Glutamatergic neuron (in vitro differentiated cells): ENCODE results near the gene DECR2. TPM values are rescaled to one million over a fixed set of nuclear protein-coding genes. Genes with fewer than 3 reads are reported as not detected.
A peak's percentile ranks its signal among the peaks of the same experiment; 100 is the strongest.

ENCODE experiments used
- DNase-seq: peaks from one replicate; pipeline ENCODE4 v3.0.0; 2022
- H3K27ac Mint-ChIP-seq: one replicate; pipeline ENCODE4 v1.8.0; 2020; ENCODE audit warnings: mild to moderate bottlenecking, mixed read lengths, inconsistent platforms; ENCODE audit not compliant: unreplicated experiment
- H3K27me3 Mint-ChIP-seq: one replicate; pipeline ENCODE4 v1.8.0; 2020; ENCODE audit warnings: mild to moderate bottlenecking, moderate library complexity, mixed read lengths, inconsistent platforms; ENCODE audit not compliant: unreplicated experiment
- H3K36me3 Mint-ChIP-seq: one replicate; pipeline ENCODE4 v1.8.0; 2020; ENCODE audit warnings: mild to moderate bottlenecking, mixed read lengths, inconsistent platforms; ENCODE audit not compliant: unreplicated experiment
- H3K4me1 Mint-ChIP-seq: one replicate; pipeline ENCODE4 v1.8.0; 2020; ENCODE audit warnings: mild to moderate bottlenecking, low read depth, mixed read lengths, inconsistent platforms; ENCODE audit not compliant: unreplicated experiment
- H3K4me3 Mint-ChIP-seq: one replicate; pipeline ENCODE4 v1.8.0; 2020; ENCODE audit warnings: mild to moderate bottlenecking, mixed read lengths, inconsistent platforms; ENCODE audit not compliant: unreplicated experiment
- H3K9me3 Mint-ChIP-seq: one replicate; pipeline ENCODE4 v1.8.0; 2020; ENCODE audit warnings: mild to moderate bottlenecking, moderate library complexity, mixed read lengths, inconsistent platforms; ENCODE audit not compliant: unreplicated experiment
- total RNA-seq: library from RNA; stranded (reverse); fragmentation: NEBNext Ultra II Directional; extraction: Animal tissue kit (Norgen Biotek cat#: 25700); gene quantifications from one replicate; pipeline ENCODE4 v1.2.1, GENCODE V29; 2021; ENCODE audit not compliant: unreplicated experiment
- TF ChIP-seq, protein P1 (sequence below): fragments of 200-600 bp; sonication (generic); IDR thresholded peaks from one replicate; pipeline ENCODE4 v1.5.0; 2021; ENCODE audit not compliant: partially characterized antibody, unreplicated experiment

The DECR2 gene
- total RNA-seq, 1 donor from 2014 or later: 26.2 TPM

DNA sequence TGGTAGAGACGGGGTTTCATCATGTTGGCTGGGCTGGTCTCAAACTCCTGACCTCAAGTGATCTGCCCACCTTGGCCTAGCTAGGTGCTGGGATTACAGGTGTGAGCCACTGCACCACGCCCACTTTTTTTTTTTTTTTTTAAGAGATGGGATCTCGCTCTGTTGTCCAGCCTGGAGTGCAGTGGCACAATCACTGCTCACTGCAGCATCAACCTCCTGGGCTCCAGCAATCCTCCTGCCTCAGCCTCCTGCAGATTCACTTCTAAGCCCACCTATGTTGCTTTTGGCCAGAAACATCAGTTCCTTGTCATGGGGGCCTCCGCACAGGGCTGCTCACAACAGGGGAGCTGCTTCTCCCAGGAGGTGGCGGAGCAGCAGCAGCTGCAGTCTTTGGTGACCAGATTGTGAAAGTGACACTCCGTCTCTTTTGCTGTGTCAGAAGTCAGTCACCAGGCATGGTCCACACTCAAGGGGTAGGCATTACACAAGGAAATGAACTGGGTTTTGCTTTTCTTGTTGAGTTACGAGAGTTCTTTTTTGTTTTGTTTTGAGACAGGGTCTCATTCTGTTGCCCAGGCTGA, 9.1 kb upstream of the DECR2 start:
- TF ChIP-seq, protein P1, sequence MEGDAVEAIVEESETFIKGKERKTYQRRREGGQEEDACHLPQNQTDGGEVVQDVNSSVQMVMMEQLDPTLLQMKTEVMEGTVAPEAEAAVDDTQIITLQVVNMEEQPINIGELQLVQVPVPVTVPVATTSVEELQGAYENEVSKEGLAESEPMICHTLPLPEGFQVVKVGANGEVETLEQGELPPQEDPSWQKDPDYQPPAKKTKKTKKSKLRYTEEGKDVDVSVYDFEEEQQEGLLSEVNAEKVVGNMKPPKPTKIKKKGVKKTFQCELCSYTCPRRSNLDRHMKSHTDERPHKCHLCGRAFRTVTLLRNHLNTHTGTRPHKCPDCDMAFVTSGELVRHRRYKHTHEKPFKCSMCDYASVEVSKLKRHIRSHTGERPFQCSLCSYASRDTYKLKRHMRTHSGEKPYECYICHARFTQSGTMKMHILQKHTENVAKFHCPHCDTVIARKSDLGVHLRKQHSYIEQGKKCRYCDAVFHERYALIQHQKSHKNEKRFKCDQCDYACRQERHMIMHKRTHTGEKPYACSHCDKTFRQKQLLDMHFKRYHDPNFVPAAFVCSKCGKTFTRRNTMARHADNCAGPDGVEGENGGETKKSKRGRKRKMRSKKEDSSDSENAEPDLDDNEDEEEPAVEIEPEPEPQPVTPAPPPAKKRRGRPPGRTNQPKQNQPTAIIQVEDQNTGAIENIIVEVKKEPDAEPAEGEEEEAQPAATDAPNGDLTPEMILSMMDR: no peak
- H3K36me3 Mint-ChIP-seq: no peaks in the 10 kb centered on the region
- no peak overlapping the region for H3K27ac Mint-ChIP-seq
- H3K4me3 Mint-ChIP-seq: no peak overlapping the region
- DNase-seq: no peak
- peaks cover 3% of the 10 kb centered on the region for H3K27me3 Mint-ChIP-seq
- H3K4me1 Mint-ChIP-seq: peaks cover 10% of the 10 kb centered on the region
- H3K9me3 Mint-ChIP-seq: peaks cover 2% of the 10 kb centered on the region

DNA sequence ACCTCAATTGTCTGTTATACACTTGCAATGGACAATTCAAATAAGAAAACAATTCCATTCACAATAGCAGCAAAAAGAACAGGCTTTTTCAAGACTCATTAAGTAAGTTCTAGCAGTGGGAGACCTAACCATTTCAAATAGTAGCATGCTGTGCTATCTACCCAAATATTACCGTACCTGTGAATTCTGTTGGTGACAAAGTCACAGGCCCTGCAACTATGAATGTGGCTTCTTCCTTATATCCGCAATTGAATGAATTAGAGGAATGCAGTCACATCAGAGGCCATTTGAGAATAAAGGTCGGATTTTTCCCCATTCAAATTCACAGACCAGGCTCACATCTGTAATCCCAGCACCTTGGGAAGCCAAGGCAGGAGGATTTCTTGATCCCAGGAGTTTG, 5.5 kb upstream of the DECR2 start:
- DNase-seq: no peak

DNA sequence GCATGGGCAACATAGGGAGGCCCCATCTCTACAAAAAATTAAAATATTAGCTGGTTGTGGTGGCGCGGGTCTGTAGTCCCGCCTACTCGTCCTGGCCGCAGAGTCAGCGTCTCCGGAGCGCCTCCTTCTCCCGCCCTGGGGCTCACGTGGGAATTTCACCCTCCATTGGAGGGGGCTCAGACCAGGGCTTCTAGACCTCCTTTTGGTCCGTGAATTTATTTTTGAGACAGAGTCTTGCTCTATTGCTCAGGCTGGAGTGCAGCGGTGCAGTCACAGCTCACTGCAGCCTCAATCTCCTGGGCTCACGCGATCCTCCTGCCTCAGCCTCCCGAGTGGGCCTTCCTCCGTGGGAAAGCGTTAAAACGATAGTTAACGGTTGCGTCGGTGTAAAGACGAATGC, 5.1 kb upstream of the DECR2 start:
- Mint-ChIP-seq H3K9me3 (peaks cover 2% of the 10 kb centered on the region), H3K4me1 (peaks cover 8% of the 10 kb centered on the region), H3K36me3 (no peaks in the 10 kb centered on the region), H3K27me3 (peaks cover 9% of the 10 kb centered on the region), H3K27ac (peak overlapping the region; percentile 93), H3K4me3 (peak overlapping the region; percentile 90)
- DNase-seq: peak; percentile 61
- TF ChIP-seq, protein P1: no peak

More for the DNA sequence above, 5.5 kb upstream of the DECR2 start:
- Mint-ChIP-seq H3K27ac (no peak overlapping the region), H3K27me3 (peaks cover 9% of the 10 kb centered on the region), H3K4me3 (peak overlapping the region; percentile 90), H3K36me3 (no peaks in the 10 kb centered on the region), H3K4me1 (peaks cover 8% of the 10 kb centered on the region), H3K9me3 (peaks cover 2% of the 10 kb centered on the region)
- TF ChIP-seq, protein P1: no peak

DNA sequence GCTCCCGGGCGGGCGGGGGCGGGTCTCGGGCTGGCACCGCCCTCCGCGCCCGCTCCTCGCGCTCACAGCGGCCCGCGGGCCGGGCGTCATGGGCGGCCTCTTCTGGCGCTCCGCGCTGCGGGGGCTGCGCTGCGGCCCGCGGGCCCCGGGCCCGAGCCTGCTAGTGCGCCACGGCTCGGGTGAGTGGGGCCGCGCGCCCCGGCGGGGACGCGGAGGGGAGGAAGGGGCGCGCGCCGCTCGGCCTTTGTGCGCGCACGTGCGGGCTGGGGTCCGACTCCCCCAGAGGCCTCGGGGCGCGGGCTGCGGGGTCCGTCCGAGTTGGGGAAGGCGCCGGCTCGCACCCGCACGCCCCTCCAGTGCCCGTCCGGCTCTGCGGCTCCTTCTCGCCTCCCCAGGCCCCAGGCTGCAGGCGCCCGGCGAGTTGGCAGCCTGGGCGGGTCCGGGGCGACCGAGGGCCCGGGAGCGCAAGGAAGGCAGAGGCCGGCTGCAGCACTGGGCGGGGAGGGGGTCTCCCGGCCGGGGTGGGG, 4.5 kb upstream of the DECR2 start, which contains the start of gene NME4:
Gene NME4 (plus strand): TSS at position 65 of the 527 bp plus-strand sequence. CDS start 24 bp downstream, at position 89.
- Mint-ChIP-seq H3K36me3 (no peaks in the 10 kb centered on the region), H3K4me1 (peaks cover 8% of the 10 kb centered on the region), H3K27ac (peak within 1 kb of the TSS; percentile 93), H3K4me3 (peak within 1 kb of the TSS; percentile 90), H3K9me3 (peaks cover 4% of the 10 kb centered on the region), H3K27me3 (peaks cover 9% of the 10 kb centered on the region)
- TF ChIP-seq, protein P1: no peak
- DNase-seq: peak; percentile 66

DNA sequence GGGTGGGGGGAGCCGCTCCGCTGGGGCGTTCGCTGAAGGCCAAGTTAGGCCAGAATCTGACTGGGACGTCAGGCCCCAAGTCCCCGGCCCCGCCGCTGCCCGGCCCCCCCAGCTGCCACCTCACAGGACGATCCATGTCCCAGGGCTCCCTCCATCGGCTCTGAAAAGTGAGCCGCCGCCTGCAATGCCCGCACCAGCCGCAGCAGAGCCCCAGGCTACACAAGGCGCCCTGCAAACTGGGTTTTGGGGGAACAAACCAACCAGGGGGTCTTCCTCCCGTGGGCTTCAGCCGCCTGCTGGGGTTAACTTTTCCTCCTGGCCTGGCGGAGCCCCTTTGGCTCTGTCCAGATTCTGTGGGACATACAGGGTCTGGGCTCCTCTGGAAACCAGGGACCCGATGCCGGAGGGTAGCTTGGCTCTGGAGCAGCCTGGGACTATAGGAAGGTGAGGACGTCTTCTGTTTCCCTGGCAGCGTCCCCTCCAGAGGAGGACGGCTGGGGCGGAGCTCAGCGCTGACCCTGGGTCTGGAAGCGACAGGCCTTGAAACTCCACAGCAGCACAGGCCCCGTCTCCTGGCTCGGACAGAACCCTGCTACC, 3.9 kb upstream of the DECR2 start:
- TF ChIP-seq, protein P1: no peak
- H3K27ac Mint-ChIP-seq: no peak overlapping the region
- H3K9me3 Mint-ChIP-seq: peaks cover 6% of the 10 kb centered on the region
- peaks cover 9% of the 10 kb centered on the region for H3K27me3 Mint-ChIP-seq
- peaks cover 8% of the 10 kb centered on the region for H3K4me1 Mint-ChIP-seq
- peak overlapping the region; percentile 59 for H3K4me3 Mint-ChIP-seq
- DNase-seq: peak; percentile 89
- H3K36me3 Mint-ChIP-seq: no peaks in the 10 kb centered on the region
